A549 (cell line): ENCODE measurements around the gene FADS3. TPM values are rescaled to one million over a fixed set of nuclear protein-coding genes. Genes with fewer than 3 reads are reported as not detected.

ENCODE experiments used
- ATAC-seq, 2 experiments: fragments of 200-7000 bp in 1 of 2; fragments of >200 bp in 1 of 2; cut with Nextera tagmentation in 1 of 2; cut with Tn5 transposase in 1 of 2; 3 replicates each; pipeline versions ENCODE4 v1.8.0 to v1.9.1; 2018 to 2020; ENCODE audit warnings: mild to moderate bottlenecking in 1 of 2, moderate library complexity in 1 of 2
- CTCF ChIA-PET: fragments of 300-600 bp; sonication (Branson Sonifier 250); formaldehyde crosslinking; extraction: SDS; loops from one replicate; lab custom pipeline; 2021; ENCODE audit warnings: antibody characterized with exemption, inconsistent platforms; lab: Yijun Ruan, JAX
- POLR2A ChIA-PET: fragments of 350-600 bp; formaldehyde crosslinking; extraction: SDS; loops from one replicate; lab custom pipeline; 2021; ENCODE audit warnings: antibody characterized with exemption, inconsistent platforms; lab: Yijun Ruan, JAX
- DNase-seq, 2 experiments: peaks; one replicate each; pipeline versions ENCODE4 v3.0.0 to v3.0.0-alpha.2; 2011 to 2016; ENCODE audit warnings: low read depth in 1 of 2, low spot score in 1 of 2
- FAIRE-seq: peaks from 2 replicates; lab custom pipeline; 2011; peaks lifted over from hg19 to GRCh38; lab: Jason Lieb, UNC
- H3K27ac ChIP-seq, 2 experiments: fragments of >200 bp; sonication (Bioruptor Twin); formaldehyde crosslinking; 3 replicates each; pipeline ENCODE4 v1.5.1; 2016 to 2017
- H3K4me1 ChIP-seq: fragments of >200 bp; sonication (Bioruptor Twin); formaldehyde crosslinking; 3 replicates; pipeline ENCODE4 v1.6.1; 2016
- H3K4me2 ChIP-seq: fragments of >200 bp; sonication (Bioruptor Twin); formaldehyde crosslinking; 3 replicates; pipeline ENCODE4 v1.6.1; 2016
- H3K4me3 ChIP-seq: fragments of >200 bp; sonication (Bioruptor Twin); formaldehyde crosslinking; 3 replicates; pipeline ENCODE4 v1.5.1; 2016
- H3K9me3 ChIP-seq: fragments of >200 bp; sonication (Bioruptor Twin); formaldehyde crosslinking; 3 replicates; pipeline ENCODE4 v1.6.1; 2016
- BHLHE40 ChIP-seq: IDR thresholded peaks from 2 replicates; pipeline ENCODE4 v1.6.1; 2012; ENCODE audit warnings: low read depth, low read length, inconsistent platforms
- CBX2 ChIP-seq: fragments of 200-600 bp; sonication (generic); IDR thresholded peaks from 2 replicates; pipeline ENCODE4 v1.6.1; 2016; ENCODE audit warnings: low read depth, mild to moderate bottlenecking, borderline replicate concordance
- CHD4 ChIP-seq: fragments of 200-600 bp; sonication (generic); IDR thresholded peaks from 2 replicates; pipeline ENCODE4 v1.6.1; 2016; ENCODE audit warnings: antibody characterized with exemption, mild to moderate bottlenecking, borderline replicate concordance
- ESRRA ChIP-seq: fragments of 150-350 bp; IDR thresholded peaks from 2 replicates; pipeline ENCODE4 v1.6.1; 2014; ENCODE audit warnings: mild to moderate bottlenecking, low read length, borderline replicate concordance
- FOSB ChIP-seq: fragments of 250-450 bp; sonication (Bioruptor Pico); IDR thresholded peaks from 2 replicates; pipeline ENCODE4 v1.5.0; 2020; ENCODE audit warnings: mild to moderate bottlenecking, moderate library complexity
- HEYL ChIP-seq: fragments of 250-450 bp; sonication (Bioruptor Pico); IDR thresholded peaks from 2 replicates; pipeline ENCODE4 v1.8.0; 2021; ENCODE audit warnings: mild to moderate bottlenecking, moderate library complexity
- HOXB13 ChIP-seq: fragments of 250-450 bp; sonication (Bioruptor Pico); IDR thresholded peaks from 2 replicates; pipeline ENCODE4 v1.5.0; 2020; ENCODE audit warnings: low read depth, mild to moderate bottlenecking, moderate library complexity
- HOXB5 ChIP-seq: fragments of 250-450 bp; sonication (Bioruptor Pico); IDR thresholded peaks from 2 replicates; pipeline ENCODE4 v1.5.0; 2020; ENCODE audit warnings: mild to moderate bottlenecking, moderate library complexity
- JUN ChIP-seq, 2 experiments: fragments of >200 bp; sonication (Bioruptor Twin); formaldehyde crosslinking; IDR thresholded peaks; 2 replicates in 1 of 2; 3 replicates in 1 of 2; pipeline ENCODE4 v1.6.1; 2016 to 2017
- JUNB ChIP-seq: fragments of >200 bp; sonication (Bioruptor Twin); formaldehyde crosslinking; IDR thresholded peaks from 2 replicates; pipeline ENCODE4 v1.6.1; 2016
- KDM1A ChIP-seq: fragments of 200-600 bp; sonication (generic); IDR thresholded peaks from 2 replicates; pipeline ENCODE4 v1.6.1; 2016; ENCODE audit warnings: low read depth, mild to moderate bottlenecking
- NPAS2 ChIP-seq: fragments of 250-450 bp; sonication (Bioruptor Pico); IDR thresholded peaks from 2 replicates; pipeline ENCODE4 v1.8.0; 2022; ENCODE audit warnings: mild to moderate bottlenecking, moderate library complexity, borderline replicate concordance
- NR3C1 ChIP-seq: fragments of >200 bp; sonication (Bioruptor Twin); formaldehyde crosslinking; IDR thresholded peaks from 3 replicates; pipeline ENCODE4 v1.6.1; 2017
- POLR2AphosphoS2 ChIP-seq: conservative IDR thresholded peaks from 2 replicates; pipeline ENCODE4 v1.6.1; 2012; ENCODE audit warnings: low read length, improper control_type of control experiment, inconsistent platforms
- RCOR1 ChIP-seq: fragments of 150-350 bp; IDR thresholded peaks from 2 replicates; pipeline ENCODE4 v1.6.1; 2014; ENCODE audit warnings: antibody characterized with exemption, low read length, low read depth
- RNF2 ChIP-seq: fragments of 200-600 bp; sonication (generic); IDR thresholded peaks from 2 replicates; pipeline ENCODE4 v1.6.1; 2016; ENCODE audit warnings: low read depth, mild to moderate bottlenecking, antibody characterized with exemption, moderate library complexity, borderline replicate concordance
- SMC3 ChIP-seq: fragments of >200 bp; sonication (Bioruptor Twin); formaldehyde crosslinking; IDR thresholded peaks from 3 replicates; pipeline ENCODE4 v1.6.1; 2018; ENCODE audit warnings: inconsistent platforms
- TFCP2L1 ChIP-seq: fragments of 250-450 bp; sonication (Bioruptor Pico); IDR thresholded peaks from 2 replicates; pipeline ENCODE4 v1.5.0; 2021; ENCODE audit warnings: mild to moderate bottlenecking
- ZC3H11A ChIP-seq: fragments of 450-650 bp; IDR thresholded peaks from 2 replicates; pipeline ENCODE4 v1.6.1; 2014; ENCODE audit warnings: antibody characterized with exemption, mild to moderate bottlenecking
- ZNF302 ChIP-seq: fragments of 250-450 bp; sonication (Bioruptor Pico); IDR thresholded peaks from 2 replicates; pipeline ENCODE4 v1.9.0; 2021; ENCODE audit warnings: inconsistent platforms, mild to moderate bottlenecking, moderate library complexity
- WGBS: methylation state at CpG from one replicate; pipeline ENCODE4 v1.1.6; 2017; ENCODE audit errors: missing lambda C conversion rate; 5-methylcytosine and 5-hydroxymethylcytosine counted together
- polyA plus RNA-seq, 4 experiments: library from polyadenylated mRNA; depleted of rRNA in 3 of 4; stranded (reverse); fragments of >200 nt; fragmentation: RNase III in 1 of 4; extraction: RNeasy Plus Mini Kit Qiagen cat#74134 plus additional on column Dnase treatment in 1 of 4; gene quantifications; 2 replicates in 3 of 4; 3 replicates in 1 of 4; pipeline ENCODE4 v1.2.3, GENCODE V29; 2011 to 2017
- TF ChIP-seq, protein P1 (sequence below): IDR thresholded peaks from 2 replicates; pipeline ENCODE4 v1.6.1; 2012; ENCODE audit warnings: low read depth, borderline replicate concordance
- TF ChIP-seq, protein P2 (sequence below): fragments of 200-600 bp; sonication (generic); IDR thresholded peaks from 2 replicates; pipeline ENCODE4 v1.6.1; 2016; ENCODE audit warnings: antibody characterized with exemption, mild to moderate bottlenecking, moderate library complexity
- TF ChIP-seq, protein P3 (sequence below): fragments of 250-450 bp; sonication (Bioruptor Pico); IDR thresholded peaks from 2 replicates; pipeline ENCODE4 v1.5.0; 2020; ENCODE audit warnings: low read depth, mild to moderate bottlenecking, moderate library complexity

Gene FADS3
- polyA plus RNA-seq, 2 of the 4 experiments (the other 2 are of a cell fraction), result 17.5 to 36.3 TPM

DNA sequence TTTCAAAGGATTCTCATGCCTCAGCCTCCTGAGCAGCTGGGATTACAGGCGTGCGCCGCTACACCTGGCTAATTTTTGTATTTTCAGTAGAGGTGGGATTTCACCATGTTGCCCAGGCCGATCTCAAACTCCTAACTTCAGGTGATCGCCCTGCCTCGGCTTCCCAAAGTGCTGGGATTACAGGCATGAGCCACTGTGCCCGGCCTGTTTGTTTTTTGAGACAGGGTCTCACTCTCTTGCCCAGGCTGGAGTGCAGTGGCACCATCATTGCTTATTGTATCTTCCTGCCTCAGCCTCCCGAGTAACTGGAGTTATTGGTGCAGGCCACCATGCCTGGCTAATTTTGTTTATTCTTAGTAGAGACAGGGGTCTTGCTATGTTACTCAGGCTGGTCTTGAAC lies 55.2 kb downstream of the FADS3 start:
- no peak for DNase-seq
- no peak overlapping the region for H3K4me3 ChIP-seq
- H3K4me1 ChIP-seq, result peaks cover 48% of the 10 kb centered on the region
- no peaks in the 10 kb centered on the region for H3K9me3 ChIP-seq
- H3K4me2 ChIP-seq, result no peak overlapping the region
- FAIRE-seq, result no peak
- no peak for TF ChIP-seq HEYL (CRISPR knock-in tag)
- TF ChIP-seq, protein P1, sequence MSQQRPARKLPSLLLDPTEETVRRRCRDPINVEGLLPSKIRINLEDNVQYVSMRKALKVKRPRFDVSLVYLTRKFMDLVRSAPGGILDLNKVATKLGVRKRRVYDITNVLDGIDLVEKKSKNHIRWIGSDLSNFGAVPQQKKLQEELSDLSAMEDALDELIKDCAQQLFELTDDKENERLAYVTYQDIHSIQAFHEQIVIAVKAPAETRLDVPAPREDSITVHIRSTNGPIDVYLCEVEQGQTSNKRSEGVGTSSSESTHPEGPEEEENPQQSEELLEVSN, result no peak
- TF ChIP-seq TFCP2L1 (CRISPR knock-in tag), result no peak
- TF ChIP-seq CHD4, result no peak
- TF ChIP-seq ZNF302 (CRISPR knock-in tag), result no peak
- TF ChIP-seq KDM1A, result no peak
- TF ChIP-seq RCOR1, result no peak
- TF ChIP-seq JUN (IDR thresholded peaks at IDR 0.05), result no peak
- no peak for TF ChIP-seq HOXB13 (CRISPR knock-in tag)
- no peak for TF ChIP-seq NPAS2 (CRISPR knock-in tag)
- TF ChIP-seq FOSB (CRISPR knock-in tag), result no peak
- no peak for TF ChIP-seq RNF2
- no peak for TF ChIP-seq JUNB
- no peak for TF ChIP-seq HOXB5 (CRISPR knock-in tag)
- TF ChIP-seq ESRRA, result no peak
- TF ChIP-seq CBX2, result no peak
- TF ChIP-seq, protein P2, sequence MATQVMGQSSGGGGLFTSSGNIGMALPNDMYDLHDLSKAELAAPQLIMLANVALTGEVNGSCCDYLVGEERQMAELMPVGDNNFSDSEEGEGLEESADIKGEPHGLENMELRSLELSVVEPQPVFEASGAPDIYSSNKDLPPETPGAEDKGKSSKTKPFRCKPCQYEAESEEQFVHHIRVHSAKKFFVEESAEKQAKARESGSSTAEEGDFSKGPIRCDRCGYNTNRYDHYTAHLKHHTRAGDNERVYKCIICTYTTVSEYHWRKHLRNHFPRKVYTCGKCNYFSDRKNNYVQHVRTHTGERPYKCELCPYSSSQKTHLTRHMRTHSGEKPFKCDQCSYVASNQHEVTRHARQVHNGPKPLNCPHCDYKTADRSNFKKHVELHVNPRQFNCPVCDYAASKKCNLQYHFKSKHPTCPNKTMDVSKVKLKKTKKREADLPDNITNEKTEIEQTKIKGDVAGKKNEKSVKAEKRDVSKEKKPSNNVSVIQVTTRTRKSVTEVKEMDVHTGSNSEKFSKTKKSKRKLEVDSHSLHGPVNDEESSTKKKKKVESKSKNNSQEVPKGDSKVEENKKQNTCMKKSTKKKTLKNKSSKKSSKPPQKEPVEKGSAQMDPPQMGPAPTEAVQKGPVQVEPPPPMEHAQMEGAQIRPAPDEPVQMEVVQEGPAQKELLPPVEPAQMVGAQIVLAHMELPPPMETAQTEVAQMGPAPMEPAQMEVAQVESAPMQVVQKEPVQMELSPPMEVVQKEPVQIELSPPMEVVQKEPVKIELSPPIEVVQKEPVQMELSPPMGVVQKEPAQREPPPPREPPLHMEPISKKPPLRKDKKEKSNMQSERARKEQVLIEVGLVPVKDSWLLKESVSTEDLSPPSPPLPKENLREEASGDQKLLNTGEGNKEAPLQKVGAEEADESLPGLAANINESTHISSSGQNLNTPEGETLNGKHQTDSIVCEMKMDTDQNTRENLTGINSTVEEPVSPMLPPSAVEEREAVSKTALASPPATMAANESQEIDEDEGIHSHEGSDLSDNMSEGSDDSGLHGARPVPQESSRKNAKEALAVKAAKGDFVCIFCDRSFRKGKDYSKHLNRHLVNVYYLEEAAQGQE, result no peak
- TF ChIP-seq NR3C1, result no peak
- ChIA-PET POLR2A (no interaction called here), CTCF (interaction anchor here (1.0 to 3.2 kb wide), 4 partner anchors 7 to 62 kb away, joined by 3 to 13 read pairs (median 5); partner anchors contain the start of gene FADS2)
- ATAC-seq, result no peak
- 100% methylated on average over 8 of the region's 8 CpGs for WGBS
- H3K27ac ChIP-seq, result no peak overlapping the region

DNA sequence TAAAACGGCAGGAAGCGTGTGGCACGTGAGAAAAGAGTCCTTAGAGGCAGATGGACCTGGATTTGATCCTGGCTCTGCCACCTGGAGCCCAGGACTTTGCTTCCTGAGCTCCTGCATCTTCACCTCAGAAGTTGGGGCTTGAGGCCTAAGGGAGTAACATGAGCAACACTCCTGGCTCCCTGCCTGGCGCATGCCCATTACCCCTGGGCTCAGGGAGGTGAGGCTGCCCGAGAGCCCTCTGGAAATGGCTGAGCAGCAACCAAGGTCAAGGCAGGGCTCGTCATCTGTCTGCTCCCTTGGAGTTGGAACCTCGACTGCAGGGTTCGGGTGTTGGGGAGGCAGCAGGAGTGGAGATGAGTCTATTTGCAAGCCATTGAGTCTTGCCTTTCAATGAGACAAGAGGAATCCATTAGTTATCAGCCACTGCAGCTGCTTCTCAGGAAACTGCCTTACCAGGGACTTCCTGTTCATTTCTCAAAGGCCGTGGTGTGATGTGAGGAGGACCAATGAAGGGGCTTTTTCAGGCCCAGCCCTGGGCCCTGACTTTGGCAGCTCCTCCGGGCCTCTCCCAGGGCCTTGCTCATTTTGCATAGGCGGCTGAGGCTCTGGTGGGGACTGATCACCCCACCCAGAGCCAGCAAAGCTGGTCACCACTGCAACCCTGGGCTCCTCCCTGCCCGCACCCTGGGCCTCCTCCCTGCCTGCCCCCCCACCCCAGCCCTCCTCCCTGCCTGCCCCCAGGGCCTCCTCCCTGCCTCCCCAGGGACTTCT lies 56.9 kb downstream of the FADS3 start:
- H3K4me1 ChIP-seq, result peaks cover 65% of the 10 kb centered on the region
- no peak overlapping the region for H3K4me3 ChIP-seq
- ATAC-seq (peak; percentile 27 to 68; a peak in 3 of 6 replicates), FAIRE-seq (no peak), DNase-seq (no peak)
- CTCF ChIA-PET, result interaction anchor here (0.8 to 1.6 kb wide), 6 partner anchors 17 to 275 kb away, joined by 3 to 4 read pairs (median 3); partner anchors contain the start of gene FADS1
- H3K4me2 ChIP-seq, result peak overlapping the region; percentile 41
- H3K27ac ChIP-seq, result peak overlapping the region; percentile 36 to 62; a peak in 4 of 6 replicates
- WGBS, result 80% methylated on average over 12 of the region's 12 CpGs
- TF ChIP-seq, protein P1, result no peak
- no peak for TF ChIP-seq BHLHE40
- TF ChIP-seq SMC3, result no peak
- no peak for TF ChIP-seq TFCP2L1 (CRISPR knock-in tag)
- TF ChIP-seq, protein P2, result no peak
- TF ChIP-seq HOXB5 (CRISPR knock-in tag), result no peak
- TF ChIP-seq, protein P3, sequence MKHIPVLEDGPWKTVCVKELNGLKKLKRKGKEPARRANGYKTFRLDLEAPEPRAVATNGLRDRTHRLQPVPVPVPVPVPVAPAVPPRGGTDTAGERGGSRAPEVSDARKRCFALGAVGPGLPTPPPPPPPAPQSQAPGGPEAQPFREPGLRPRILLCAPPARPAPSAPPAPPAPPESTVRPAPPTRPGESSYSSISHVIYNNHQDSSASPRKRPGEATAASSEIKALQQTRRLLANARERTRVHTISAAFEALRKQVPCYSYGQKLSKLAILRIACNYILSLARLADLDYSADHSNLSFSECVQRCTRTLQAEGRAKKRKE (CRISPR knock-in tag), result no peak
- TF ChIP-seq ZC3H11A, result no peak
- TF ChIP-seq POLR2AphosphoS2, result no peak
- POLR2A ChIA-PET, result no interaction called here
- no peaks in the 10 kb centered on the region for H3K9me3 ChIP-seq
